Activated CD4-positive, alpha-beta T cell treated with anti-CD3 and anti-CD28 coated beads for 24 hours (primary cell): ENCODE data around the gene SAMD1.

Experiments
- DNase-seq, 2 donors: peaks; one replicate each; pipeline ENCODE4 v3.0.0-alpha.2; 2020; ENCODE audit warnings: low read depth in 2 of 2

The SAMD1 gene

GRCh38 chr19:14090509-14091080 lies at the start of gene SAMD1:
Gene SAMD1 (minus strand): TSS chr19:14090751.
- peak; percentile 76 to 84 for DNase-seq

GRCh38 chr19:14139944-14140343 lies 49.4 kb upstream of the SAMD1 start:
- no peak for DNase-seq

- no peak for DNase-seq
Measured at GRCh38 chr19:14138576-14139265, 48.2 kb upstream of the SAMD1 start.

GRCh38 chr19:14136509-14137281 lies 46.1 kb upstream of the SAMD1 start, which contains the start of gene ASF1B:
Gene ASF1B (minus strand): TSS chr19:14136589. CDS start chr19:14136456, 133 bp downstream.
- DNase-seq = peak; percentile 93 to 94

- DNase-seq = no peak
Measured at GRCh38 chr19:14135985-14136508, 45.5 kb upstream of the SAMD1 start.

GRCh38 chr19:14135355-14135754 lies 44.8 kb upstream of the SAMD1 start:
- DNase-seq = no peak

GRCh38 chr19:14127929-14128509 lies 37.5 kb upstream of the SAMD1 start:
- no peak for DNase-seq

GRCh38 chr19:14127176-14127575 lies 36.6 kb upstream of the SAMD1 start:
- DNase-seq = no peak

- no peak for DNase-seq
Measured at GRCh38 chr19:14122924-14123323, 32.4 kb upstream of the SAMD1 start.

GRCh38 chr19:14120497-14120780 lies 29.9 kb upstream of the SAMD1 start:
- DNase-seq = no peak

GRCh38 chr19:14119644-14120496 lies 29.3 kb upstream of the SAMD1 start:
- DNase-seq = no peak

GRCh38 chr19:14119146-14119545 lies 28.6 kb upstream of the SAMD1 start:
- DNase-seq = no peak

- no peak for DNase-seq
Measured at GRCh38 chr19:14118165-14119051, 27.9 kb upstream of the SAMD1 start.

- DNase-seq = peak; percentile 96 to 97
Measured at GRCh38 chr19:14117668-14118164, 27.2 kb upstream of the SAMD1 start, which contains the start of gene PRKACA. Gene PRKACA (minus strand): TSS chr19:14117762. CDS start chr19:14117547, 215 bp downstream.

GRCh38 chr19:14116918-14117578 lies 26.5 kb upstream of the SAMD1 start:
- no peak for DNase-seq

GRCh38 chr19:14116525-14116917 lies 26.0 kb upstream of the SAMD1 start:
- DNase-seq = no peak

GRCh38 chr19:14115756-14116155 lies 25.2 kb upstream of the SAMD1 start:
- DNase-seq = no peak

GRCh38 chr19:14114854-14115253 lies 24.3 kb upstream of the SAMD1 start:
- peak; percentile 27 to 38 for DNase-seq

GRCh38 chr19:14114439-14114838 lies 23.9 kb upstream of the SAMD1 start:
- no peak for DNase-seq
